ENCODE measurements around the gene CAMKK1.

- no peak for TF ChIP-seq CTCF (conservative IDR thresholded peaks at IDR 0.05 in 1 of 2, IDR thresholded peaks at IDR 0.05 in 1 of 2; ENCODE audit: extremely low read depth in 1 of 2, insufficient read depth in 1 of 2, low read depth in 1 of 2, low read length in 2 of 2)
- no peak for TF ChIP-seq EZH2 (IDR thresholded peaks at IDR 0.05; ENCODE audit: borderline replicate concordance, low read length)
Measured at GRCh38 chr17:3915995-3916696, 23.3 kb upstream of the CAMKK1 start, which contains the start of gene P2RX1.
